Measurements from ENCODE around the gene FASTK. TPM values are rescaled to one million over a fixed set of nuclear protein-coding genes. Genes with fewer than 3 reads are reported as not detected.
A peak's percentile ranks its signal among the peaks of the same experiment; 100 is the strongest.

Gene FASTK
- total and polyA plus RNA-seq, 2 of the 4 experiments (the other 2 are of a cell fraction): 53.8 to 115 TPM

DNA sequence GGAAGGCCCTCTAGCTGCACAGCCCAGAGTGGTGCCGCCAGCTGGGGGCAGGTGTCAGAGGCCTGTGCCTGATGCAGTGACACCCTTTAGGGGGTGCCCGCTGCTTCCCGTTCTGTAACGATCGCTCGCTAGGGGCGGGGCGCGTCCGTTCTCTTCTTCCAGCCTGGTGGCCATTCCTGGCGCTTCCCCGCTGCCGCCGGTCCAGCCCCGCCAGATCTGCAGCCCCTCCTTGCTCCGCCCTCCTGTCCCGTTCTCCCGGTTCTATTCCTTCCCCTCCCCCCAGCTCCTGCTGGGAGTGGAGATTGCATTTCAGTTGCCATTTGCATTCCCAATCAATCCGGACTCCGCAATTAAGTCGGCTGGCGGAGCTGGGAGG, 44.8 kb upstream of the FASTK start:
- H3K23ac ChIP-seq (ENCODE audit: low read depth, low read length): no peak overlapping the region
- H2BK15ac ChIP-seq (ENCODE audit: low read depth, low read length): no peak overlapping the region
- H2AFZ ChIP-seq (replicated peaks; ENCODE audit: low read length, poor library complexity): peak overlapping the region; percentile 51
- H2AK5ac ChIP-seq (ENCODE audit: low read depth, low read length): no peak overlapping the region
- H3K14ac ChIP-seq (replicated peaks; ENCODE audit: low read depth, low read length): no peak overlapping the region
- dilution Hi-C loops (cut with HindIII; ENCODE audit: low sequenced_read_pairs, unreplicated experiment): no loop called here
- H3K4ac ChIP-seq (ENCODE audit: low read depth, low read length): no peak overlapping the region
- no peaks in the 10 kb centered on the region for H3K27me3 ChIP-seq (ENCODE audit: control insufficient read depth, insufficient read depth, low read length)
- H3K79me1 ChIP-seq (ENCODE audit: low read depth in 1 of 2, low read length in 2 of 2): peaks cover 0 to 28% of the 10 kb centered on the region in 2 experiments; a peak in 3 of 4 replicates
- H4K5ac ChIP-seq (ENCODE audit: low read depth, low read length): no peak overlapping the region
- no peaks in the 10 kb centered on the region for H3K4me1 ChIP-seq (ENCODE audit: control insufficient read depth, insufficient read depth, low read length)
- H3K56ac ChIP-seq (ENCODE audit: extremely low read depth, insufficient read depth, low read length): no peak overlapping the region
- no peak overlapping the region for H3K9ac ChIP-seq (ENCODE audit: low read depth, low read length)
- H3K9me1 ChIP-seq (ENCODE audit: insufficient read depth, low read length): no peaks in the 10 kb centered on the region
- CTCF ChIA-PET: no interaction called here
- 54% methylated on average over 7 of the region's 22 CpGs; no CpG with 5 or more reads in 1 of the 2 experiments for WGBS, 2 experiments (ENCODE audit: extremely low coverage in 2 of 2, insufficient read length in 1 of 2)
- peaks cover 67% of the 10 kb centered on the region for H3K36me3 ChIP-seq (ENCODE audit: control insufficient read depth, insufficient read depth, low read length)
- H2BK120ac ChIP-seq (ENCODE audit: low read depth, low read length): no peak overlapping the region
- H4K91ac ChIP-seq (ENCODE audit: insufficient read depth, low read depth, low read length): no peak overlapping the region
- POLR2A ChIA-PET (ENCODE audit: unreplicated experiment): no interaction called here
- no peak overlapping the region for H2BK20ac ChIP-seq (ENCODE audit: low read depth, low read length)
- H3K4me2 ChIP-seq (ENCODE audit: low read depth, low read length): no peak overlapping the region
- H2AK9ac ChIP-seq (replicated peaks; ENCODE audit: low read depth, low read length, poor library complexity): peak overlapping the region; percentile 19
- H4K20me1 ChIP-seq (ENCODE audit: insufficient read depth, low read length): peaks cover 32% of the 10 kb centered on the region
- no TSS peak for BruUV-seq (replicated peaks)
- no peak overlapping the region for H3K18ac ChIP-seq (ENCODE audit: low read depth, low read length)
- DNase-seq (no peak), ATAC-seq (ENCODE audit: low read depth) (no peak)
- TF ChIP-seq MAZ (IDR thresholded peaks at IDR 0.05; ENCODE audit: borderline replicate concordance, low read depth, low read length) (no peak), RFX5 (IDR thresholded peaks at IDR 0.05; ENCODE audit: low read depth, low read length) (no peak), FOS (IDR thresholded peaks at IDR 0.05; ENCODE audit: low read depth, low read length) (no peak)
- TF ChIP-seq, protein P1, sequence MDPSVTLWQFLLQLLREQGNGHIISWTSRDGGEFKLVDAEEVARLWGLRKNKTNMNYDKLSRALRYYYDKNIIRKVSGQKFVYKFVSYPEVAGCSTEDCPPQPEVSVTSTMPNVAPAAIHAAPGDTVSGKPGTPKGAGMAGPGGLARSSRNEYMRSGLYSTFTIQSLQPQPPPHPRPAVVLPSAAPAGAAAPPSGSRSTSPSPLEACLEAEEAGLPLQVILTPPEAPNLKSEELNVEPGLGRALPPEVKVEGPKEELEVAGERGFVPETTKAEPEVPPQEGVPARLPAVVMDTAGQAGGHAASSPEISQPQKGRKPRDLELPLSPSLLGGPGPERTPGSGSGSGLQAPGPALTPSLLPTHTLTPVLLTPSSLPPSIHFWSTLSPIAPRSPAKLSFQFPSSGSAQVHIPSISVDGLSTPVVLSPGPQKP (IDR thresholded peaks at IDR 0.05; ENCODE audit: borderline replicate concordance, low read depth, low read length): no peak
- in situ Hi-C loops (cut with MboI; ENCODE audit: low sequenced_read_pairs): loop anchor here (5.0 to 10.0 kb wide), 2 partner anchors 47 to 179 kb away; no protein-coding TSS in a partner anchor
- no peak overlapping the region for H3K4me3 ChIP-seq (ENCODE audit: insufficient read depth, low read depth, low read length)
- no peak overlapping the region for H2BK5ac ChIP-seq (ENCODE audit: low read depth, low read length, poor library complexity, severe bottlenecking)
- H3K9me3 ChIP-seq (ENCODE audit: control insufficient read depth, insufficient read depth, low read length): no peaks in the 10 kb centered on the region
- H3K27ac ChIP-seq (ENCODE audit: insufficient read depth, low read length): no peak overlapping the region
- H4K8ac ChIP-seq (ENCODE audit: low read depth in 2 of 2, low read length in 2 of 2): no peak overlapping the region
- intact Hi-C loops (cut with micrococcal nuclease): no loop called here
